GM12865 (cell line): ENCODE data around the gene ATRNL1.

Experiments
- DNase-seq: peaks from one replicate; pipeline ENCODE4 v3.0.0; 2010; ENCODE audit warnings: low read depth
- H3K4me3 ChIP-seq: 2 replicates; pipeline ENCODE4 v1.5.1; 2011; ENCODE audit warnings: mild to moderate bottlenecking, low read depth, low read length, control low read depth
- TF ChIP-seq, protein P1 (sequence below): IDR thresholded peaks from 2 replicates; pipeline ENCODE4 v1.5.1; 2011; ENCODE audit warnings: low read length, control low read depth, low read depth, inconsistent platforms; ENCODE audit not compliant: insufficient read depth; ENCODE audit errors: missing control alignments

Gene ATRNL1

GRCh38 chr10:115996031-115996430 is 902.9 kb downstream of the ATRNL1 start:
- H3K4me3 ChIP-seq, result no peak overlapping the region
- TF ChIP-seq, protein P1, sequence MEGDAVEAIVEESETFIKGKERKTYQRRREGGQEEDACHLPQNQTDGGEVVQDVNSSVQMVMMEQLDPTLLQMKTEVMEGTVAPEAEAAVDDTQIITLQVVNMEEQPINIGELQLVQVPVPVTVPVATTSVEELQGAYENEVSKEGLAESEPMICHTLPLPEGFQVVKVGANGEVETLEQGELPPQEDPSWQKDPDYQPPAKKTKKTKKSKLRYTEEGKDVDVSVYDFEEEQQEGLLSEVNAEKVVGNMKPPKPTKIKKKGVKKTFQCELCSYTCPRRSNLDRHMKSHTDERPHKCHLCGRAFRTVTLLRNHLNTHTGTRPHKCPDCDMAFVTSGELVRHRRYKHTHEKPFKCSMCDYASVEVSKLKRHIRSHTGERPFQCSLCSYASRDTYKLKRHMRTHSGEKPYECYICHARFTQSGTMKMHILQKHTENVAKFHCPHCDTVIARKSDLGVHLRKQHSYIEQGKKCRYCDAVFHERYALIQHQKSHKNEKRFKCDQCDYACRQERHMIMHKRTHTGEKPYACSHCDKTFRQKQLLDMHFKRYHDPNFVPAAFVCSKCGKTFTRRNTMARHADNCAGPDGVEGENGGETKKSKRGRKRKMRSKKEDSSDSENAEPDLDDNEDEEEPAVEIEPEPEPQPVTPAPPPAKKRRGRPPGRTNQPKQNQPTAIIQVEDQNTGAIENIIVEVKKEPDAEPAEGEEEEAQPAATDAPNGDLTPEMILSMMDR, result no peak
- no peak for DNase-seq

DNA sequence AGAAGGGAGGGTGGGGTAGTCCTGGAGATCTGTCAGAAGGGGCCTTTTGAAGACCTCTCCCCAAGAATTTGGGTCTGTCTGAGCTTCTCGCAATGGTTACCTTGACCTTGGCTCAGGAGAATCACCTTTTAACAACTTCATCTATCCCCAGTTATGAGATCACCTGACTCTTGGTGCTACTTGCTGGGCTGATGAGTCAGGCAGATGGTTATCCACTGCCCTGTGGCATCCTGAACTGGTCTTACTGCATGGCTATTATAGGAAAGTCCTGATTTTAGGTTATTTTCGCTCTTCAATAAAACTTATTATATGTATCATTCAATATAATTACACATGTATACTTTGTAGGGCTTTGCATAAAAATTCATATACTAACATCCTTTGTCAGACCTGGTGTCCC is 905.1 kb downstream of the ATRNL1 start:
- H3K4me3 ChIP-seq, result no peak overlapping the region
- no peak for DNase-seq
- TF ChIP-seq, protein P1, result no peak
